ENCODE data around the gene SPNS3.

SPNS3 gene

GRCh38 chr17:4438162-4438944 is 4.6 kb downstream of the SPNS3 start:
- TF ChIP-seq, protein P1, sequence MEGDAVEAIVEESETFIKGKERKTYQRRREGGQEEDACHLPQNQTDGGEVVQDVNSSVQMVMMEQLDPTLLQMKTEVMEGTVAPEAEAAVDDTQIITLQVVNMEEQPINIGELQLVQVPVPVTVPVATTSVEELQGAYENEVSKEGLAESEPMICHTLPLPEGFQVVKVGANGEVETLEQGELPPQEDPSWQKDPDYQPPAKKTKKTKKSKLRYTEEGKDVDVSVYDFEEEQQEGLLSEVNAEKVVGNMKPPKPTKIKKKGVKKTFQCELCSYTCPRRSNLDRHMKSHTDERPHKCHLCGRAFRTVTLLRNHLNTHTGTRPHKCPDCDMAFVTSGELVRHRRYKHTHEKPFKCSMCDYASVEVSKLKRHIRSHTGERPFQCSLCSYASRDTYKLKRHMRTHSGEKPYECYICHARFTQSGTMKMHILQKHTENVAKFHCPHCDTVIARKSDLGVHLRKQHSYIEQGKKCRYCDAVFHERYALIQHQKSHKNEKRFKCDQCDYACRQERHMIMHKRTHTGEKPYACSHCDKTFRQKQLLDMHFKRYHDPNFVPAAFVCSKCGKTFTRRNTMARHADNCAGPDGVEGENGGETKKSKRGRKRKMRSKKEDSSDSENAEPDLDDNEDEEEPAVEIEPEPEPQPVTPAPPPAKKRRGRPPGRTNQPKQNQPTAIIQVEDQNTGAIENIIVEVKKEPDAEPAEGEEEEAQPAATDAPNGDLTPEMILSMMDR (IDR thresholded peaks at IDR 0.05; ENCODE audit: borderline replicate concordance, control extremely low read depth, extremely low read depth, insufficient read depth, missing control alignments): no peak
- DNase-seq (ENCODE audit: low spot score): no peak
- in situ Hi-C loops (cut with MboI; ENCODE audit: low sequenced_read_pairs, unreplicated experiment): loop anchor here (10.0 kb wide), 1 partner anchor 186 kb away; no protein-coding TSS in a partner anchor

DNA sequence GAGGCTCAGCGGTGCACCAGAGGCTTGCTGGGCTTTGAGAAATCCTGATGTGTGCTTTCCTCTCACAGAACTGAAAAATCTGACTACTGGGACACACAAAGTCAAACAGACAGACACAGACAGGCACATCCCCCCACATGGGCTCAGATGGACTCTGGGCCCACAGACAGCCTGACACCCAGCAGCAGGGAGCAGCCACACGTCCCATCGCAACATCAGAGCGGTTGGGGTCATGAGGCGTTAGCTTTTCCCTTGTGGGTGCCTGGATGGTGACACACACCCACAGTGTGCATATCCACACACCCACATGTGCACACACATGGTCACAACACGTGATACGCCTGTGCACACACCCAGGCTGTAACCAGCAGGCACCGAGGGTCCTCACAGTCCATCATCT is 6.3 kb downstream of the SPNS3 start:
- DNase-seq (ENCODE audit: low spot score): no peak
- in situ Hi-C loops (cut with MboI; ENCODE audit: low sequenced_read_pairs, unreplicated experiment): no loop called here
- TF ChIP-seq, protein P1 (IDR thresholded peaks at IDR 0.05; ENCODE audit: borderline replicate concordance, control extremely low read depth, extremely low read depth, insufficient read depth, missing control alignments): no peak

DNA sequence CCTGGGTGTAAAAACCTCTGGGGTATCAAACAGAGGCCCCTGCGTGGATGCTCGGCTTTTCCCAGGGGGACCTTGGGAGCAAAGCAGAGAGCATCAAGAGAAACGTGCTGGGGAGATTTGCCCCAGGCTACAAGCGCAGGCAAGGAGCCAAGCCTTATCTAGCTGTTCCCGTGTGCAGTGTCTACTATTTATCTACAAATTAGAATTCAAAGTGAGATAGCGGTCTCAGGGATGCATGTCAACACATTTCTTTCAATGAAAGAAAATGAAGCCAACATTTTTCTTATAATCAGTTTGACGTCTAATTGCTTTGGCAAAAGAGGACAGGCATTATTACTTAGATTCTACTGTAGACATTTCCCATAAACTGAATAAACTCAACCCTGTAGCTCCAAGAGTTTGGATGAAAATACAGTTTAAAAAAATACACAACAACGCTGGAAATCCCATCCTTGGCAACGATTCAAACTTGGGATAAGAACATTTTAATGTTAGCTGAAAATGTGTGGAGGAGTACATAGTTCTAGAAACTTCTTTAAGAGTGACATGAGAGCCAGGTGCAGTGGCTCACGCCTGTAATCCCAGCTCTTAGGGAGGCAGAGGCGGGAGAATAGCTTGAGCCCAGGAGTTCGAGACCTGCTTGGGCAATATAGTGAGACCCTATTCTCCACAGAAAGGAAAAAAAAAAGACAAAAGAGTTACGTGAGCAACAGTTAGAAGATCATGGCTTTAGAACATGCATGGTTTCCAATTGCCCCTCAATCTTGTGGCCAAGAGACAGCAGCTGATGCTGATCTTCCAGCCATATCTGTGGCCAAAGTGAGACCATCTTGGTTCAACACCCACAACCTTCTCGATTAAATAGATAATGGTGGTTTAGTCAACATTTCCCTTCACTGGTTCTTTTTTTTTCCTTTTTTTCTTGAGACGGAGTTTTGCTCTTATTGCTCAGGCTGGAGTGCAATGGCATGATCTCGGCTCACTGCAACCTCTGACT is 7.2 kb downstream of the SPNS3 start:
- TF ChIP-seq, protein P1 (IDR thresholded peaks at IDR 0.05; ENCODE audit: borderline replicate concordance, control extremely low read depth, extremely low read depth, insufficient read depth, missing control alignments): no peak
- in situ Hi-C loops (cut with MboI; ENCODE audit: low sequenced_read_pairs, unreplicated experiment): no loop called here
- DNase-seq (ENCODE audit: low spot score): no peak

DNA sequence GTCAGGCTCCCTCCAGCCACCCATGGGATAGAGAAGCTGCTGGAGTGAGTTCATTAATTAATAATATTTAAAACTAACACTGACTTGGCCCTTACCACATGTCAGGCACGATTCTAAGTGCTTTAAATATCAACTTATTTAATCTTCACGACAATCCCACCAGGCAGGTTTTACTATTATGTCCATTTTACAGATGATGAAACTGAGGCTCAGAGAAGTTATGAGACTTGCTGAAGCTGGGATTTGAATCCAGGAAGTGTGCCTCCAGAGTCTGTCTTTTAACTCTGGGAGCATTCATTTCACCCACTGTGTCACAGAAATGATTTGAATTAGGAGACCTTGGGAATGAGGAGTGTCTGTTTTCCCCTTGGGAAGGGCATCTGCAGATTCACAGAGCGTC is 8.8 kb downstream of the SPNS3 start:
- DNase-seq (ENCODE audit: low spot score): no peak
- TF ChIP-seq, protein P1 (IDR thresholded peaks at IDR 0.05; ENCODE audit: borderline replicate concordance, control extremely low read depth, extremely low read depth, insufficient read depth, missing control alignments): no peak
- in situ Hi-C loops (cut with MboI; ENCODE audit: low sequenced_read_pairs, unreplicated experiment): no loop called here

DNA sequence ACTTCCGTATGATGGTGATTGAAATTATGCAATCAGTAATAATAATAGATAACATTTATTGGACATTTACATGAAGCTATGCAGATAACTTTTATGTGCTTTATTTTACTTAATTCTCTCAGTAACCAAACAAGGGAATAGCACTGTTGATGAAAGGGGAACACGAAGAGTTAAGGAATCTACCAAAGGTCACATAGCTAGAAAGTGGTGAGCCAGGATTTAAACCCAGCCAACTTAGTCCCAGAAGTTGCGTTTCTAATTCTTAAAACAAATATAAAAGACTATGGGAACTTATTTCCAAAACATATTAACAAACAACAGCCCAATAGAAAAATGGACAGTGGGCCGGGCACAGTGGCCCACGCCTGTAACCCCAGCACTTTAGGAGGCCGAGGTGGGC is 9.7 kb downstream of the SPNS3 start:
- in situ Hi-C loops (cut with MboI; ENCODE audit: low sequenced_read_pairs, unreplicated experiment): no loop called here
- no peak for DNase-seq (ENCODE audit: low spot score)
- TF ChIP-seq, protein P1 (IDR thresholded peaks at IDR 0.05; ENCODE audit: borderline replicate concordance, control extremely low read depth, extremely low read depth, insufficient read depth, missing control alignments): no peak

GRCh38 chr17:4444782-4445473 is 11.2 kb downstream of the SPNS3 start:
- TF ChIP-seq, protein P1 (IDR thresholded peaks at IDR 0.05; ENCODE audit: borderline replicate concordance, control extremely low read depth, extremely low read depth, insufficient read depth, missing control alignments): no peak
- in situ Hi-C loops (cut with MboI; ENCODE audit: low sequenced_read_pairs, unreplicated experiment): no loop called here
- DNase-seq (ENCODE audit: low spot score): no peak

All from GM13976 (cell line).